H7 (cell line): Measurements from ENCODE around the gene AEN. TPM values are rescaled to one million over a fixed set of nuclear protein-coding genes. Genes with fewer than 3 reads are reported as not detected.

Experiments
- DNase-seq: peaks from one replicate; pipeline ENCODE4 v3.0.0; 2012
- H3K27me3 ChIP-seq: 2 replicates; pipeline ENCODE4 v1.6.0; 2011; ENCODE audit warnings: mild to moderate bottlenecking, low read length; ENCODE audit not compliant: control insufficient read depth, insufficient read depth
- H3K36me3 ChIP-seq: replicated peaks from 2 replicates; pipeline ENCODE4 v1.5.1; 2011; ENCODE audit warnings: low read length; ENCODE audit not compliant: control insufficient read depth, insufficient read depth
- H3K4me3 ChIP-seq: 2 replicates; pipeline ENCODE4 v1.5.1; 2011; ENCODE audit warnings: low read depth, mild to moderate bottlenecking, control low read depth, low read length, moderate library complexity; ENCODE audit not compliant: insufficient read depth
- total RNA-seq: library from RNA; depleted of rRNA; stranded (reverse); fragments of >200 nt; shearing (Covaris generic); gene quantifications from 2 replicates; pipeline ENCODE4 v1.2.3, GENCODE V29; 2014

AEN gene
- total RNA-seq, 1 experiment from 2014 or later: 64.8 TPM

GRCh38 chr15:88621789-88622604, 857 bp downstream of the AEN start:
- Histone ChIP-seq H3K4me3 (peak overlapping the region; percentile 84), H3K36me3 (peaks cover 24% of the 10 kb centered on the region), H3K27me3 (no peaks in the 10 kb centered on the region)
- DNase-seq: peak; percentile 33

- Histone ChIP-seq H3K27me3 (no peaks in the 10 kb centered on the region), H3K36me3 (peaks cover 29% of the 10 kb centered on the region), H3K4me3 (peak overlapping the region; percentile 84)
- no peak for DNase-seq
These were observed 1.4 kb downstream of the AEN start for GRCh38 chr15:88622605-88622975.

- H3K4me3 ChIP-seq: peak overlapping the region; percentile 84; the same call in 1 of the 2 replicates
- H3K36me3 ChIP-seq: peaks cover 34% of the 10 kb centered on the region
- peak; percentile 28 for DNase-seq
- H3K27me3 ChIP-seq: no peaks in the 10 kb centered on the region
These were observed 1.9 kb downstream of the AEN start for GRCh38 chr15:88623061-88623460.

DNA sequence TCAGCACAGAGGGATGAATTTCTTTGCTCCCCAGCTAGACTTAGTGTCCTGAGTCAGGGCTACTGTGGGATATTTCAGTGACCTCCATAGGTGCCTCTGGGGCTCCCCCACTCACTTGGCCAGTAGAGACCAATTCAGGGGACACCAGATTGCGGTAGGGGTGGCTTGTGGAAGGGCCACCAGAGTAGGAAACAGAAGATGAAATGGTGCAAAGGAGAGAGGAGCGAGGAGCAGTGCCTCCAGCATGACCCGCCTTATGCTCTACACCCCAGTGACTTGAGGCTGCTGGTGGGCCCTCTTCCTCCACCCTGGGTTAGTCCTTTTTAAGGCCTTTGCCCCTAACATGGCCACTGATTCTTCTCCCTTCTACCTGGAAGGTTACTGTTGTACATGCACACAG, 2.5 kb downstream of the AEN start:
- no peaks in the 10 kb centered on the region for H3K27me3 ChIP-seq
- DNase-seq: peak; percentile 13
- peaks cover 39% of the 10 kb centered on the region for H3K36me3 ChIP-seq
- H3K4me3 ChIP-seq: no peak overlapping the region

GRCh38 chr15:88624156-88624970, 3.2 kb downstream of the AEN start:
- peaks cover 46% of the 10 kb centered on the region for H3K36me3 ChIP-seq
- H3K27me3 ChIP-seq: no peaks in the 10 kb centered on the region
- DNase-seq: peak; percentile 69
- H3K4me3 ChIP-seq: no peak overlapping the region

DNA sequence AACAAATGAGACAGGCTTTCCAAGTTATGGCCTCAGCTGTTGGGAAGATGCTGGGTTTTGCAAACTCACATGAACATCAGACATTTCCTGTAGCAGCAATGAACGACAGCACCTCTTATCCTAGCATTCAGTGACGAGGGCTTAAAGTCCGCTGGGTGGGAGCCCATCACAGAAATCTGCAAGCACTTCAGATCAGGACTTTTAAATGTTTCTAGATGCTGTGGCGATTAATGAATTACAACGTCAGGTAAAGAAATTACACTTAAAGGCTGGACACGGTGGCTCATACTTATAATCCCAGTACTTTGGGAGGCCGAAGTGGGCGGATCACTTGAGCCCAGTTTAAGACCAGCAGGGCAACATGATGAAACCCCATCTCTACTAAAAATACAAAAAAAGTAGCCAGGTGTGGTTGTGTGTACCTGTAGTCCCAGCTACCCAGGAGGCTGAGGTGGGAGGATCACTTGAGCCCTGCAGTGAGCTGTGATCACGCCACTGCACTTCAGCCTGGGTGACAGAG, 3.9 kb downstream of the AEN start:
- no peak for DNase-seq
- Histone ChIP-seq H3K27me3 (no peaks in the 10 kb centered on the region), H3K36me3 (peaks cover 53% of the 10 kb centered on the region), H3K4me3 (no peak overlapping the region)

DNA sequence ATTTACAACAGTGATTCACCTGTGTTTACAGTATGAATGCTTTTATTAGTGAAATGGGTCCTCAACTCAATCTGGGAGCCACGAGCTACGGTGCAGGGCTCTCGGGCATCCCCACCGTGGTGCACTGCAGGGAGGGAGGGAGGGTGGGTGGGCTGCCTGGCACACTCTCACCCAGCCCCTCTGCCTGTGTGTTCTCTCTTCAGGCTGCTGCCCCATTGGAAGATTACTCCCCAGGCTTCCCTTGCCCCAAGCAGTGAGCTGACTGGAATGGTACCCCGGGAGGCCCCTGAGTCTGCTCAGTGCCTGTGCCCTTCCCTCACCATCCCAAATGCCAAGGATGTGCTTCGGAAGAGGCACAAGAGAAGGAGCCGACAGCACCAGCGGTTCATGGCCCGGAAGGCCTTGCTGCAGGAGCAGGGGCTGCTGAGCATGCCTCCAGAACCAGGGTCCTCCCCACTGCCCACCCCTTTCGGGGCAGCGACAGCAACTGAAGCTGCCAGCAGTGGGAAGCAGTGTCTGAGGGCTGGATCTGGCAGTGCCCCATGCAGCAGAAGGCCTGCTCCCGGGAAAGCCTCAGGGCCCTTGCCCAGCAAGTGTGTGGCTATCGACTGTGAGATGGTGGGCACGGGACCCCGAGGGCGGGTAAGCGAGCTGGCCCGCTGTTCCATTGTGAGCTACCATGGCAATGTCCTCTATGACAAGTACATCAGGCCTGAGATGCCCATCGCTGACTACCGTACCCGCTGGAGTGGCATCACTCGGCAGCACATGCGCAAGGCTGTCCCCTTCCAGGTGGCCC, 5.0 kb downstream of the AEN start:
- Histone ChIP-seq H3K36me3 (peaks cover 64% of the 10 kb centered on the region), H3K27me3 (no peaks in the 10 kb centered on the region), H3K4me3 (no peak overlapping the region)
- DNase-seq: peak; percentile 22

GRCh38 chr15:88627463-88627862, 6.3 kb downstream of the AEN start:
- Histone ChIP-seq H3K36me3 (peaks cover 73% of the 10 kb centered on the region), H3K27me3 (no peaks in the 10 kb centered on the region), H3K4me3 (no peak overlapping the region)
- DNase-seq: no peak

DNA sequence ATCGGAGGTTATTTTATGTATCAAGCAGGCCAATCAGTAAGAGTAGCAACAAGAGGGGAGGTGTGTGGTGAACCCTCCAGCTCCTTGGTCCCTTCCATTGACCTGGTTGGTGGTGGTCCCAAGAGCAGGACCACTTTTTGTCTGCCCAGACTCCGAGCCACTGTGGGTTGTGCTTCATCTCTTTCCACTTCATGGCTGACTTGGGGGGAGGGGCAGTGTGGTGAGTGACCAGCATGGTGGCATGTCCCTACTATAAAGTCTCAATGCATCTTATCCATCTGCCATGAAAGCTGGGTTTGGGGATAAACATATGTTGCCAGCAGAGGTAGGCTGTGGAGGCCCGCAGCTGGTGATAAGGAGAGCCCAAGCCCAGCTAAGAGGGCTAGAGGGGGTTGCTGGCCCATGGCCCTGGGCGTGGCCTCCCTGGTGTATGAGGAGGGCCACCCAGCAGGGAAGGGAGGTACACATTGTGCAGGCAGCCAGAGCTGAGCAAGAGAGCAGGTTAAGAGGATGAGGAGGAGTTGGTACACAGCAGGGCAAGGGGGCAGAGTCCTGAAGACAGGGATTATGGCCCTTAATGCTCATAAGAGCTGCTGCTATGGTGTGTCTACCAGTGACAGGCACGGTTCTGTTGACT, 7.0 kb downstream of the AEN start:
- DNase-seq: peak; percentile 20
- Histone ChIP-seq H3K27me3 (no peaks in the 10 kb centered on the region), H3K36me3 (peaks cover 70% of the 10 kb centered on the region), H3K4me3 (no peak overlapping the region)

- DNase-seq: no peak
- Histone ChIP-seq H3K4me3 (no peak overlapping the region), H3K36me3 (peaks cover 63% of the 10 kb centered on the region)
These were observed 7.9 kb downstream of the AEN start for GRCh38 chr15:88629071-88629470.

DNA sequence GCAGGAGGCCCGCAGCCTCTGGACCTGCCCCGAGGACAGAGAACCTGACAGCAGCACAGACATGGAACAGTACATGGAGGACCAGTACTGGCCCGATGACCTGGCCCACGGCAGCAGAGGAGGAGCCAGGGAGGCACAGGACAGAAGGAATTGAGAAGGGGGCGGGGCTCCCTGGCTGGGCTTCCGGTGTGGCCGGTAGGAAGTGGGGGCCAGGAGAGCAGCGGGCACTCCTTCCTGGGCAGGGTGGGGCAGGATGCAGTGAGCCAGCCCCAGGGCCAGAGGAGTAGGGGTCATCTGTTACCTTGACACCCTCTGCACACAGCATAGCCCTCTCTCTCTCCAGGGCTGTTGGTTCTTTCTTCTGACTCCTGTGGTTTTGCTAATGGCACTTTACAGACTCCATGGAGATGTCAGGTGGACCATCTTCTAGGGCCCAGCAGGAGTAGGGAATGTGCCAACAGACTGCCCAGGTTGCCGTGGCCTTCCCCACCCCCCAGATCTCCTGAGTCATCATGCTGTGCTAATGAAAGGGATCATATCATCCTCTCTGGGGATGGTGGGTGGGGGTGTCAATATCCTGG, 9.1 kb downstream of the AEN start:
- H3K4me3 ChIP-seq: no peak overlapping the region
- peaks cover 61% of the 10 kb centered on the region for H3K36me3 ChIP-seq
- DNase-seq: no peak
- no peaks in the 10 kb centered on the region for H3K27me3 ChIP-seq

More at GRCh38 chr15:88629071-88629470, 7.9 kb downstream of the AEN start:
- no peaks in the 10 kb centered on the region for H3K27me3 ChIP-seq

DNA sequence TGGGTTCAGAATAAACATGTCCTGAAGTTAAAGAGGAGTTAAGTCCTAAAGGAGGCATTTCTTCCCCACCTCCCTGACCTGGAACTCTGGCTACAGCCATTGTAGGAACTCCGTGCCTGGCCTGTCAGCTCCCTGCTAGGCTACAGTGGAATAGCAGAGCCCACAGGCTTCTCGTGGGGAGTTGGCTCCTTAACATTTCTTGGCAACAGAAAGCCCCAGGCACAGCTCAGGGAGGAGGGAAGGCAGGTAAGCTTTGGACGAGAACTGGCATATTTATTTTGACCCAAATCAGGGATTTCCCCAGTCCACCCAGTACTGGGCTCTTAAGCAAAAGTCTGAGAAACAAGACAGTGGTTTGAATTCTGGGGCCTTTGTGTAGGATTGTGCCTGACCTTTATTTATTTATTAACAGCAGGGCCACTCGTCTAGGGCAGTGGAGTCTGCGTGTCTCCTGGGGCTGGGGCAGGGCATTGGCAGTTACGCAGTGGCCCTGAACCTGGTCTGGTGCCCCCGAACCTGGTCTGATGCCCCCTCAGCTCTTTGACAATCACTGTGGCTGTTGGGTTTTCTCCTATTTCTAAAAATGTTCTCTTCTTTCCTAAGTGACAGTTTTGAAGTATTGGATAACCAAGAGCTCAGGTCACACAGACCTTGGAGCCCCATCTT, 9.8 kb downstream of the AEN start:
- Histone ChIP-seq H3K27me3 (no peaks in the 10 kb centered on the region), H3K36me3 (peaks cover 61% of the 10 kb centered on the region), H3K4me3 (no peak overlapping the region)
- no peak for DNase-seq

- H3K36me3 ChIP-seq: peaks cover 55% of the 10 kb centered on the region
- no peak overlapping the region for H3K4me3 ChIP-seq
- H3K27me3 ChIP-seq: no peaks in the 10 kb centered on the region
- no peak for DNase-seq
These were observed 10.4 kb downstream of the AEN start for GRCh38 chr15:88631464-88632028.
